ENCODE results near the gene CACNA2D1. TPM values are rescaled to one million over a fixed set of nuclear protein-coding genes. Genes with fewer than 3 reads are reported as not detected.

CACNA2D1 gene
- total and polyA plus RNA-seq, 9 of the 15 experiments (the other 6 are each of a cell fraction or from before 2014, with no cell fraction given): 0.49 TPM; not detected in 8

GRCh38 chr7:82200601-82201000 lies 243.0 kb downstream of the CACNA2D1 start:
- H2AFZ ChIP-seq (ENCODE audit: low read depth, low read length): no peak overlapping the region
- no peaks in the 10 kb centered on the region for H3K27me3 ChIP-seq (ENCODE audit: control insufficient read depth in 2 of 2, insufficient read depth in 2 of 2, low read length in 2 of 2)
- H3K9me1 ChIP-seq (ENCODE audit: control insufficient read depth, insufficient read depth, low read length): no peaks in the 10 kb centered on the region
- H3K9me3 ChIP-seq (replicated peaks; ENCODE audit: control insufficient read depth, insufficient read depth, low read depth, low read length): no peaks in the 10 kb centered on the region; the same call in none of the 2 replicates
- no peaks in the 10 kb centered on the region for H3K36me3 ChIP-seq (ENCODE audit: control insufficient read depth, insufficient read depth, low read length)
- no peak overlapping the region for H3K4me2 ChIP-seq (ENCODE audit: insufficient read depth, low read length)
- no peak overlapping the region for H3K27ac ChIP-seq (ENCODE audit: extremely low read depth, low read depth, low read length)
- no peak overlapping the region for H3K9ac ChIP-seq (ENCODE audit: insufficient read depth in 1 of 2, low read depth in 2 of 2, low read length in 2 of 2)
- no peak for TF ChIP-seq ZNF347 (CRISPR knock-in tag; IDR thresholded peaks at IDR 0.05; ENCODE audit: low read depth)
- TF ChIP-seq HDAC1 (IDR thresholded peaks at IDR 0.05): no peak
- no peak for TF ChIP-seq ARHGAP35 (IDR thresholded peaks at IDR 0.05; ENCODE audit: partially characterized antibody)
- no peak for TF ChIP-seq ZNF384 (IDR thresholded peaks at IDR 0.05; ENCODE audit: low read depth, low read length)
- TF ChIP-seq ZNF780A (CRISPR knock-in tag; IDR thresholded peaks at IDR 0.05): no peak
- no peak for TF ChIP-seq CREB3L1 (IDR thresholded peaks at IDR 0.05; ENCODE audit: borderline replicate concordance, low read depth)
- no peak for TF ChIP-seq RFX1 (IDR thresholded peaks at IDR 0.05)
- TF ChIP-seq HEY1 (CRISPR knock-in tag; IDR thresholded peaks at IDR 0.05; ENCODE audit: borderline replicate concordance): no peak
- no peak for TF ChIP-seq FOXA1 (IDR thresholded peaks at IDR 0.05; ENCODE audit: borderline replicate concordance)
- TF ChIP-seq ZNF445 (CRISPR knock-in tag; IDR thresholded peaks at IDR 0.05; ENCODE audit: low read depth): no peak
- no peak for TF ChIP-seq ZNF75A (CRISPR knock-in tag; IDR thresholded peaks at IDR 0.05)
- no peak for TF ChIP-seq MED1 (CRISPR knock-in tag; IDR thresholded peaks at IDR 0.05; ENCODE audit: borderline replicate concordance)
- TF ChIP-seq SAFB (IDR thresholded peaks at IDR 0.05; ENCODE audit: borderline replicate concordance, low read depth, low read length): no peak
- TF ChIP-seq HDAC6 (IDR thresholded peaks at IDR 0.05; ENCODE audit: low read depth, low read length): no peak
- no peak for TF ChIP-seq MTA2 (IDR thresholded peaks at IDR 0.05; ENCODE audit: low read depth)
- no peak for TF ChIP-seq NFIC (IDR thresholded peaks at IDR 0.05)
- no peak for TF ChIP-seq ZNF449 (CRISPR knock-in tag; IDR thresholded peaks at IDR 0.05)
- TF ChIP-seq DIDO1 (tag; IDR thresholded peaks at IDR 0.05; ENCODE audit: low read depth): no peak
- TF ChIP-seq DDX20 (tag; IDR thresholded peaks at IDR 0.05; ENCODE audit: low read depth): no peak
- no peak for TF ChIP-seq CEBPZ (IDR thresholded peaks at IDR 0.05; ENCODE audit: borderline replicate concordance, low read depth, low read length)
- in situ Hi-C loops (cut with MboI) (no loop called here), intact Hi-C loops (cut with micrococcal nuclease) (no loop called here)
- WGBS (ENCODE audit: insufficient coverage, low coverage, missing lambda C conversion rate): 2% methylated on average over 2 of the region's 2 CpGs
- H3K79me2 ChIP-seq (ENCODE audit: control insufficient read depth, insufficient read depth, low read length): no peaks in the 10 kb centered on the region
- DNase-seq (ENCODE audit: extremely low read depth in 1 of 4, low spot score in 3 of 4) (no peak), FAIRE-seq (no peak), ATAC-seq (no peak)
- POLR2A ChIA-PET: no interaction called here
- H4K20me1 ChIP-seq (replicated peaks; ENCODE audit: control insufficient read depth, insufficient read depth, low read length): no peaks in the 10 kb centered on the region
- no peak overlapping the region for H3K4me3 ChIP-seq
- H3K4me1 ChIP-seq (replicated peaks in 1 of 2; ENCODE audit: control insufficient read depth in 2 of 2, insufficient read depth in 2 of 2, low read length in 2 of 2): no peaks in the 10 kb centered on the region
- CTCF ChIA-PET (ENCODE audit: low intra/inter-chr PET ratio): no interaction called here
- no TSS peak for BruUV-seq (replicated peaks)

All from K562 (cell line).